ENCODE results near the gene SNX9. TPM values are rescaled to one million over a fixed set of nuclear protein-coding genes. Genes with fewer than 3 reads are reported as not detected.

SNX9 gene
- total and polyA plus RNA-seq, 10 of the 15 experiments (the other 5 are each of a cell fraction or from before 2014, with no cell fraction given), result 0.03 to 2.0 (median 0.37) TPM

- Histone ChIP-seq H3K9me3 (replicated peaks; ENCODE audit: control insufficient read depth, insufficient read depth, low read length) (no peaks in the 10 kb centered on the region), H4K20me1 (ENCODE audit: control insufficient read depth, insufficient read depth) (no peaks in the 10 kb centered on the region), H3K79me2 (ENCODE audit: control insufficient read depth, insufficient read depth, low read length) (no peaks in the 10 kb centered on the region), H3K36me3 (ENCODE audit: control insufficient read depth in 2 of 2, insufficient read depth in 2 of 2, low read length in 1 of 2) (no peaks in the 10 kb centered on the region), H3K4me1 (ENCODE audit: control insufficient read depth, insufficient read depth, low read length) (no peaks in the 10 kb centered on the region), H2AFZ (ENCODE audit: control insufficient read depth, low read depth, low read length) (no peak overlapping the region), H3K9ac (ENCODE audit: control insufficient read depth, insufficient read depth, low read length) (no peak overlapping the region), H3K4me2 (ENCODE audit: control insufficient read depth, insufficient read depth) (no peak overlapping the region), H3K27ac (ENCODE audit: control insufficient read depth, insufficient read depth) (no peak overlapping the region), H3K27me3 (replicated peaks in 1 of 2; ENCODE audit: control insufficient read depth in 2 of 2, insufficient read depth in 2 of 2, low read length in 1 of 2) (no peaks in the 10 kb centered on the region), H3K4me3 (no peak overlapping the region)
- peak; percentile 16; the same call in 1 of the 2 replicates for TF ChIP-seq ZNF384 (IDR thresholded peaks at IDR 0.05; ENCODE audit: borderline replicate concordance, low read depth, low read length)
- peak; percentile 61; the same call in 1 of the 2 replicates for TF ChIP-seq ZBTB40 (IDR thresholded peaks at IDR 0.05; ENCODE audit: borderline replicate concordance)
- TF ChIP-seq WRNIP1 (IDR thresholded peaks at IDR 0.05; ENCODE audit: borderline replicate concordance, low read depth, low read length), result no peak
- no peak for TF ChIP-seq NFIC (IDR thresholded peaks at IDR 0.05; ENCODE audit: low read depth, low read length)
- TF ChIP-seq ZNF217 (IDR thresholded peaks at IDR 0.05), result no peak
- TF ChIP-seq PAX8 (IDR thresholded peaks at IDR 0.05), result no peak
- no peak for TF ChIP-seq POLR2AphosphoS2 (IDR thresholded peaks at IDR 0.05; ENCODE audit: low read depth, low read length)
- ChIA-PET CTCF (interaction anchor here (0.5 to 1.8 kb wide), 9 partner anchors 8 to 578 kb away, joined by 3 to 7 read pairs (median 3); no protein-coding TSS in a partner anchor), RAD21 (ENCODE audit: unreplicated experiment) (interaction anchor here (0.9 to 1.1 kb wide), 2 partner anchors 16 to 19 kb away, joined by 4 read pairs; no protein-coding TSS in a partner anchor), SMC1A (ENCODE audit: uncharacterized antibody, unreplicated experiment) (interaction anchor here (0.7 to 1.4 kb wide), 5 partner anchors 11 to 225 kb away, joined by 3 read pairs; no protein-coding TSS in a partner anchor), POLR2A (no interaction called here)
- no peak for FAIRE-seq
- no TSS peak for BruUV-seq (replicated peaks)
- DNase-seq (ENCODE audit: low read depth, low spot score), result no peak
- intact Hi-C loops (cut with micrococcal nuclease; ENCODE audit: unreplicated experiment) (no loop called here), in situ Hi-C loops (cut with MboI) (no loop called here)
- 99% methylated on average over 4 of the region's 5 CpGs for WGBS (ENCODE audit: insufficient coverage, insufficient replicate concordance, low lambda C conversion rate, missing lambda C conversion rate)
- no peak for ATAC-seq
These were observed 69.4 kb downstream of the SNX9 start for GRCh38 chr6:157892363-157892877.
